Endothelial cell of umbilical vein (primary cell): ENCODE data around the gene CREB3. TPM values are rescaled to one million over a fixed set of nuclear protein-coding genes. Genes with fewer than 3 reads are reported as not detected.

ENCODE experiments used
- BruUV-seq: library from RNA; stranded (reverse); fragments of 400-500 nt; replicated peaks from 2 replicates; lab custom pipeline; 2021; lab: Mats Ljungman, UMichigan
- CTCF ChIA-PET: fragments of 300-600, 350-600 bp; sonication (Branson Sonifier 250); formaldehyde crosslinking; loops from one replicate; lab custom pipeline; 2021; ENCODE audit warnings: antibody characterized with exemption, inconsistent platforms; lab: Charles Lee
- POLR2A ChIA-PET: fragments of 300-600, 350-600 bp; sonication (Branson Sonifier 250); formaldehyde crosslinking; loops from one replicate; lab custom pipeline; 2021; ENCODE audit warnings: antibody characterized with exemption, inconsistent platforms; lab: Charles Lee
- DNase-seq: peaks from one replicate; pipeline ENCODE4 v3.0.0-alpha.2; 2011; ENCODE audit warnings: low read depth, low spot score
- FAIRE-seq: peaks from 2 replicates; lab custom pipeline; 2011; peaks lifted over from hg19 to GRCh38; lab: Jason Lieb, UNC
- H2AFZ ChIP-seq: 2 replicates; pipeline ENCODE4 v1.6.0; 2012; ENCODE audit warnings: low read depth, low read length, control low read depth, inconsistent platforms
- H3K27ac ChIP-seq: 2 replicates; pipeline ENCODE4 v1.5.1; 2011; ENCODE audit warnings: low read depth, mild to moderate bottlenecking, control low read depth, low read length, moderate library complexity; ENCODE audit not compliant: insufficient read depth
- H3K27me3 ChIP-seq, 2 experiments: 2 replicates each; pipeline versions ENCODE4 v1.6.0 to v1.6.1; 2011; ENCODE audit warnings: low read length in 2 of 2, mixed read lengths in 1 of 2; ENCODE audit not compliant: control insufficient read depth in 2 of 2, insufficient read depth in 2 of 2
- H3K36me3 ChIP-seq, 2 experiments: 2 replicates in 1 of 2; 3 replicates in 1 of 2; pipeline ENCODE4 v1.5.1; 2011; ENCODE audit warnings: low read length in 2 of 2, mild to moderate bottlenecking in 1 of 2, moderate library complexity in 1 of 2; ENCODE audit not compliant: control insufficient read depth in 2 of 2, insufficient read depth in 2 of 2; ENCODE audit errors: extremely low read depth in 1 of 2
- H3K4me1 ChIP-seq: 3 replicates; pipeline ENCODE4 v1.5.1; 2011; ENCODE audit warnings: mild to moderate bottlenecking, low read length; ENCODE audit not compliant: control insufficient read depth, insufficient read depth; ENCODE audit errors: extremely low read depth
- H3K4me2 ChIP-seq: 2 replicates; pipeline ENCODE4 v1.6.1; 2011; ENCODE audit warnings: low read length, control low read depth, mixed read lengths; ENCODE audit not compliant: insufficient read depth
- H3K4me3 ChIP-seq, 3 experiments: fragments of 200-600 bp in 1 of 3; sonication (generic), shearing (Covaris generic) in 1 of 3; replicated peaks in 1 of 3; 2 replicates each; pipeline ENCODE4 v1.5.1; 2011 to 2016; ENCODE audit warnings: control low read depth in 3 of 3, low read length in 3 of 3, mild to moderate bottlenecking in 2 of 3, inconsistent platforms in 1 of 3, low read depth in 1 of 3, moderate library complexity in 1 of 3; ENCODE audit not compliant: insufficient read depth in 1 of 3
- H3K79me2 ChIP-seq: 2 replicates; pipeline ENCODE4 v1.6.0; 2012; ENCODE audit warnings: low read length, inconsistent platforms; ENCODE audit not compliant: control insufficient read depth, insufficient read depth
- H3K9ac ChIP-seq: replicated peaks from 2 replicates; pipeline ENCODE3; 2011; ENCODE audit warnings: low read length, control low read depth; ENCODE audit not compliant: insufficient read depth; ENCODE audit errors: extremely low read depth
- H3K9me1 ChIP-seq: replicated peaks from 3 replicates; pipeline ENCODE4 v1.6.0; 2011; ENCODE audit warnings: mild to moderate bottlenecking, low read length; ENCODE audit not compliant: control insufficient read depth, insufficient read depth; ENCODE audit errors: extremely low read depth
- H3K9me3 ChIP-seq: replicated peaks from 2 replicates; pipeline ENCODE4 v1.5.1; 2012; ENCODE audit warnings: low read length, inconsistent platforms; ENCODE audit not compliant: control insufficient read depth, insufficient read depth
- H4K20me1 ChIP-seq: replicated peaks from 2 replicates; pipeline ENCODE3; 2011; ENCODE audit warnings: mild to moderate bottlenecking, low read length; ENCODE audit not compliant: control insufficient read depth, insufficient read depth; ENCODE audit errors: extremely low read depth
- EZH2 ChIP-seq: IDR thresholded peaks from 2 replicates; pipeline ENCODE4 v1.6.1; 2012; ENCODE audit warnings: borderline replicate concordance, low read depth, mild to moderate bottlenecking, moderate library complexity, low read length, inconsistent platforms; ENCODE audit not compliant: severe bottlenecking
- FOS ChIP-seq: IDR thresholded peaks from 2 replicates; pipeline ENCODE4 v1.6.1; 2011; ENCODE audit warnings: mild to moderate bottlenecking, low read length, moderate library complexity, borderline replicate concordance; ENCODE audit not compliant: insufficient read depth
- GATA2 ChIP-seq: IDR thresholded peaks from 2 replicates; pipeline ENCODE4 v1.7.0; 2011; ENCODE audit warnings: low read depth, mild to moderate bottlenecking, moderate library complexity, mixed read lengths, low read length; ENCODE audit not compliant: insufficient read length, insufficient read depth
- JUN ChIP-seq: IDR thresholded peaks from 2 replicates; pipeline ENCODE4 v1.6.1; 2011; ENCODE audit warnings: borderline replicate concordance, low read depth; ENCODE audit not compliant: insufficient read length, insufficient read depth
- MYC ChIP-seq: IDR thresholded peaks from one replicate; pipeline ENCODE4 v1.6.1; 2011; ENCODE audit warnings: mild to moderate bottlenecking, low read depth, low read length
- POLR2A ChIP-seq: IDR thresholded peaks from 2 replicates; pipeline ENCODE4 v1.6.1; 2012; ENCODE audit warnings: low read depth, mild to moderate bottlenecking, control low read depth, low read length
- POLR2AphosphoS5 ChIP-seq: IDR thresholded peaks from 2 replicates; pipeline ENCODE4 v1.6.1; 2012; ENCODE audit warnings: low read depth, mild to moderate bottlenecking, control low read depth, low read length, moderate library complexity; ENCODE audit not compliant: insufficient read depth
- dilution Hi-C: fragments of 300-500 bp; cut with MboI; formaldehyde crosslinking; loops from one replicate; pipeline ENCODE4 v1.15.0; 2019; ENCODE audit warnings: low sequenced_read_pairs; ENCODE audit not compliant: extremely low pct_ligation_motif_present
- intact Hi-C: fragments of 100-400 bp; cut with micrococcal nuclease; formaldehyde crosslinking; loops from one replicate; pipeline ENCODE4 v1.10.0; 2022
- polyA plus RNA-seq, 4 experiments: library from polyadenylated mRNA; depleted of rRNA in 3 of 4; stranded (reverse) in 3 of 4; unstranded in 1 of 4; fragments of >200 nt; gene quantifications; 2 replicates each; pipeline versions ENCODE4 v1.2.1 to v1.2.3, GENCODE V29; 2011 to 2012; ENCODE audit warnings: missing spikeins in 1 of 4
- total RNA-seq: library from RNA; stranded (reverse); gene quantifications from 2 replicates; pipeline ENCODE4 v1.2.3, GENCODE V29; 2021
- TF ChIP-seq, protein P1 (sequence below), 2 donors: IDR thresholded peaks; 1 replicate in 1 of 2; 2 replicates in 1 of 2; pipeline ENCODE4 v1.5.1; 2011; ENCODE audit warnings: low read length in 2 of 2, mild to moderate bottlenecking in 2 of 2, moderate library complexity in 2 of 2, control low read depth in 1 of 2, inconsistent platforms in 1 of 2, low read depth in 1 of 2; ENCODE audit not compliant: insufficient read depth in 1 of 2; ENCODE audit errors: extremely low read depth in 1 of 2
- TF ChIP-seq, protein P2 (sequence below): IDR thresholded peaks from 2 replicates; pipeline ENCODE4 v1.6.1; 2011; ENCODE audit not compliant: insufficient read depth, insufficient read length

Gene CREB3
- total and polyA plus RNA-seq, 2 donors (not counting 3 experiments of a cell fraction or from before 2014, with no cell fraction given) = 39.8 to 52.1 TPM

DNA sequence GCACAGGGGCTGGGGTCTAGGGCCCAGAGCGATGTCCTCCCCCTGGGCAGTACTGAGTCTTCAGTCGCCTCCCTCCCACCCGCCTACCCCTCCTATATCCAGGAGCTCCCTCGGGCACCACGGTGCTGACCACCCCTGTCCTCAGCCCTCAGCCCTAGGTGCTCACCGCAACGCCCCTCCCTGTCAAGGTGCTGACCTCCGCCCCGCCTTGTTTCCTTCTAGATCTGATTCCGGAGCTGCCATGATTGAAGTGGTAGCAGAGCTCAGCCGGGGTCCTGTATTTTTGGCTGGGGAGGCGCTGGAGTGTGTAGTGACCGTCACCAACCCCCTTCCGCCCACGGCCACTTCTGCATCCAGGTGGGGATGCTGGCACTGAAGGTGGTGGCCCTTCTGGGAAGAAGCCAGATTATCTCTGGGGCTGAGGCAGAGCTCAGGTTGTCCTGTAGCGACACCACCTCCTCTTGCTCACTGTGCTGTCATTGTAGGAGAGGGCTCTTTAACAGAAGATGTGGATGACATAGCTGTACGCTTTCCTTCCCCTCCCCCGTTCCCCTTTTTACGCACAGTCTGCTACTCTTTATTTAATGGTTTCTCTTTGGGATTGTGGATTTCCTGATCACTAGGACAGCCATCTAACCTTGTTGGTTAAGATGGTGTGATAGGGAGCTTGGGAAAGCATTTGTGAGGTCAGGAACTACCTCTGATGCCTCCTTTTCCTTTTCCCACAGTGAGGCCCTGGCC, 17.2 kb downstream of the CREB3 start:
- CTCF ChIA-PET = interaction anchor here (0.7 to 7.2 kb wide), 13 partner anchors 9 to 133 kb away, joined by 3 to 86 read pairs (median 12); partner anchors contain the start of genes CCDC107, CREB3, NPR2 and RMRP
- dilution Hi-C loops (no loop called here), intact Hi-C loops (loop anchor here (1.0 to 2.0 kb wide), 2 partner anchors 11 to 17 kb away; partner anchors contain the start of genes CREB3 and TLN1)
- Histone ChIP-seq H3K27me3 (no peaks in the 10 kb centered on the region), H3K9me3 (no peaks in the 10 kb centered on the region), H3K4me3 (peak overlapping the region; percentile 66 to 99 (median 87)), H3K36me3 (peaks cover 0 to 2% of the 10 kb centered on the region in 2 experiments), H3K4me1 (peaks cover 69% of the 10 kb centered on the region), H3K27ac (peak overlapping the region; percentile 84), H4K20me1 (no peaks in the 10 kb centered on the region), H3K9ac (peak overlapping the region; percentile 99), H3K79me2 (peaks cover 48% of the 10 kb centered on the region), H3K9me1 (no peaks in the 10 kb centered on the region), H2AFZ (no peak overlapping the region), H3K4me2 (peak overlapping the region; percentile 62)
- DNase-seq (peak; percentile 60), FAIRE-seq (peak; percentile 18)
- TF ChIP-seq JUN (no peak), POLR2A (no peak), MYC (no peak), FOS (no peak), POLR2AphosphoS5 (no peak), GATA2 (no peak), EZH2 (no peak)
- TF ChIP-seq, protein P1, sequence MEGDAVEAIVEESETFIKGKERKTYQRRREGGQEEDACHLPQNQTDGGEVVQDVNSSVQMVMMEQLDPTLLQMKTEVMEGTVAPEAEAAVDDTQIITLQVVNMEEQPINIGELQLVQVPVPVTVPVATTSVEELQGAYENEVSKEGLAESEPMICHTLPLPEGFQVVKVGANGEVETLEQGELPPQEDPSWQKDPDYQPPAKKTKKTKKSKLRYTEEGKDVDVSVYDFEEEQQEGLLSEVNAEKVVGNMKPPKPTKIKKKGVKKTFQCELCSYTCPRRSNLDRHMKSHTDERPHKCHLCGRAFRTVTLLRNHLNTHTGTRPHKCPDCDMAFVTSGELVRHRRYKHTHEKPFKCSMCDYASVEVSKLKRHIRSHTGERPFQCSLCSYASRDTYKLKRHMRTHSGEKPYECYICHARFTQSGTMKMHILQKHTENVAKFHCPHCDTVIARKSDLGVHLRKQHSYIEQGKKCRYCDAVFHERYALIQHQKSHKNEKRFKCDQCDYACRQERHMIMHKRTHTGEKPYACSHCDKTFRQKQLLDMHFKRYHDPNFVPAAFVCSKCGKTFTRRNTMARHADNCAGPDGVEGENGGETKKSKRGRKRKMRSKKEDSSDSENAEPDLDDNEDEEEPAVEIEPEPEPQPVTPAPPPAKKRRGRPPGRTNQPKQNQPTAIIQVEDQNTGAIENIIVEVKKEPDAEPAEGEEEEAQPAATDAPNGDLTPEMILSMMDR (IDR thresholded peaks at IDR 0.05; ENCODE audit: extremely low read depth in 1 of 2, insufficient read depth in 1 of 2, low read depth in 1 of 2, low read length in 2 of 2) = no peak
- TF ChIP-seq, protein P2, sequence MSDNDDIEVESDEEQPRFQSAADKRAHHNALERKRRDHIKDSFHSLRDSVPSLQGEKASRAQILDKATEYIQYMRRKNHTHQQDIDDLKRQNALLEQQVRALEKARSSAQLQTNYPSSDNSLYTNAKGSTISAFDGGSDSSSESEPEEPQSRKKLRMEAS = no peak
- POLR2A ChIA-PET = no interaction called here
- TSS peak; percentile 5 for BruUV-seq
